ENCODE data around the gene KMT2C. TPM values are rescaled to one million over a fixed set of nuclear protein-coding genes. Genes with fewer than 3 reads are reported as not detected.

KMT2C gene
- total and polyA plus RNA-seq, 2 of the 8 experiments (the other 6 are each of a cell fraction or from before 2014, with no cell fraction given) = 9.1 to 40.8 TPM

GRCh38 chr7:152133804-152134203 lies 302.0 kb downstream of the KMT2C start:
- FAIRE-seq = no peak
- no peak overlapping the region for H2BK120ac ChIP-seq (replicated peaks; ENCODE audit: low read depth, low read length)
- WGBS, 2 experiments (ENCODE audit: extremely low coverage in 1 of 2, insufficient coverage in 1 of 2, insufficient read length in 1 of 2, insufficient replicate concordance in 2 of 2, low coverage in 1 of 2, low lambda C conversion rate in 2 of 2, missing lambda C conversion rate in 1 of 2) = 93% methylated on average over 13 of the region's 13 CpGs; no CpG with 5 or more reads in 1 of the 2 experiments

More at GRCh38 chr7:152133804-152134203, 302.0 kb downstream of the KMT2C start:
- CTCF ChIA-PET (ENCODE audit: partially characterized antibody) = interaction anchor here (1.0 to 1.6 kb wide), 2 partner anchors 12 to 13 kb away, joined by 3 to 5 read pairs; no protein-coding TSS in a partner anchor
- Histone ChIP-seq H4K5ac (ENCODE audit: insufficient read length, low read depth, low read length) (no peak overlapping the region), H3K79me1 (ENCODE audit: low read depth, low read length) (no peaks in the 10 kb centered on the region; the same call in 1 of the 2 replicates), H3K14ac (ENCODE audit: insufficient read length) (no peak overlapping the region), H4K91ac (replicated peaks; ENCODE audit: insufficient read length, low read length) (no peak overlapping the region), H3K4me3 (ENCODE audit: extremely low read depth in 1 of 4, insufficient read depth in 2 of 4, low read depth in 3 of 4, low read length in 4 of 4) (no peak overlapping the region), H2AK5ac (ENCODE audit: low read depth, low read length) (no peak overlapping the region), H2BK15ac (ENCODE audit: low read length) (no peak overlapping the region), H2BK12ac (ENCODE audit: low read depth, low read length) (no peak overlapping the region), H3K23me2 (ENCODE audit: low read depth, low read length) (no peaks in the 10 kb centered on the region), H2AFZ (ENCODE audit: low read length) (no peak overlapping the region), H4K8ac (ENCODE audit: extremely low read depth, insufficient read depth, low read length) (no peak overlapping the region), H3K18ac (ENCODE audit: extremely low read depth, low read length) (no peak overlapping the region), H3K9ac (replicated peaks in 1 of 4; ENCODE audit: extremely low read depth in 1 of 4, low read depth in 3 of 4, low read length in 3 of 4) (no peak overlapping the region), H3K79me2 (ENCODE audit: control insufficient read depth in 1 of 2, insufficient read depth in 2 of 2, low read length in 2 of 2) (no peaks in the 10 kb centered on the region), H3K9me3 (ENCODE audit: insufficient read depth in 2 of 2, low read depth in 1 of 2, low read length in 1 of 2) (peaks cover 0 to 7% of the 10 kb centered on the region in 2 experiments; a peak in 1 of 4 replicates), H3K4me1 (replicated peaks in 1 of 4; ENCODE audit: control insufficient read depth in 3 of 4, insufficient read depth in 4 of 4, low read length in 3 of 4) (no peaks in the 10 kb centered on the region), H3K27me3 (replicated peaks in 1 of 4; ENCODE audit: control insufficient read depth in 3 of 4, extremely low read depth in 1 of 4, insufficient read depth in 3 of 4, low read length in 3 of 4) (no peaks in the 10 kb centered on the region), H3K27ac (ENCODE audit: low read depth, low read length) (no peak overlapping the region), H2BK5ac (ENCODE audit: low read depth, low read length) (no peak overlapping the region), H3K56ac (replicated peaks; ENCODE audit: insufficient read length, low read depth, low read length) (no peak overlapping the region), H2BK20ac (ENCODE audit: low read length) (no peak overlapping the region), H4K20me1 (replicated peaks in 1 of 2; ENCODE audit: control insufficient read depth in 1 of 2, insufficient read depth in 2 of 2, low read length in 2 of 2) (peaks cover 2 to 6% of the 10 kb centered on the region in 2 experiments), H3K23ac (ENCODE audit: insufficient read length) (no peak overlapping the region), H3K36me3 (ENCODE audit: control insufficient read depth in 2 of 4, insufficient read depth in 4 of 4, low read length in 3 of 4) (peaks cover 3 to 19% (median 11%) of the 10 kb centered on the region in 4 experiments; a peak in 7 of 8 replicates), H3K4ac (replicated peaks; ENCODE audit: insufficient read length, low read depth, low read length) (no peak overlapping the region), H3K4me2 (ENCODE audit: insufficient read depth in 1 of 2, low read depth in 2 of 2, low read length in 2 of 2) (no peak overlapping the region)
- POLR2A ChIA-PET (ENCODE audit: partially characterized antibody) = no interaction called here
- TF ChIP-seq RXRA (IDR thresholded peaks at IDR 0.05; ENCODE audit: insufficient read depth, low read depth, low read length) = no peak
- no peak for TF ChIP-seq KDM4A (IDR thresholded peaks at IDR 0.05; ENCODE audit: low read depth, low read length, severe bottlenecking)
- no peak for TF ChIP-seq MAX (IDR thresholded peaks at IDR 0.05)
- no peak for TF ChIP-seq BACH1 (IDR thresholded peaks at IDR 0.05; ENCODE audit: low read length)
- no peak for TF ChIP-seq ZNF274 (IDR thresholded peaks at IDR 0.05; ENCODE audit: borderline replicate concordance, extremely low read depth, low read length)
- DNase-seq (ENCODE audit: low read depth in 1 of 2, low spot score in 2 of 2) = no peak

Measured in H1 (cell line).